Measurements from ENCODE around the gene GREB1.

The GREB1 gene

DNA sequence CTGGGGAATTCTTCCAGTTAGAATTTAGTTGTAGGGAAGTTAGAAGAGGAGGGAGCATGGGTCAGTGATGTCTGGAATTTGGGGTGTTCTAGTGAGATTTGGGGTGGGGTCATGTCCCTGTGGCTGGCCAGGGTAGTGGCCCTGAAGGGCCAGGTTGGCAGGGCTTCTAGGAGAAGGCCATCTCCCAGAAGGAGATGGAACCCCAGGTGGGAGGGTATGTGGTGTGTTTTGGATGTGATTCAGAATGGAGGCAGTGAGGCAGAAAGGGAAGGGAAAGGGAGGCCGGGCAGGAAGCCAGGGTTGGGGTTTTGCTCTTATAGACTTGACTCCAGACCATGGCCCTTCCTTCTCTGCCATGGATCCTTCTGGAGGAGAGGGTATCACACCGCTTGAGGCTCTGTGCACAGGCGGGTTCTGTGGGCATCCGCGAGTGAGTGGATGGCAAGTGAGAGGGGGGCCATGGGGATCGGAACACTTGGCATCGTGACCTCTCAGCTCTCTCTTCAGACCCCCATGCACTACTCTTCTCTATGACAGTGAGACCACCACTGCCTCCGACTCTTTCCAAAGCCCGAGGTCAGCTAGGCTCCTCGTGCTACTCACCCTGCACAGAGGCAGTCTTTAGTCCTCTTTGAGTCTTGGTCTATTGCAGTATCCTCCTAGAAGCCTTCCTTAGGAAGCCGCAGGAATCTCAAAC is 7.3 kb downstream of the GREB1 start:
- H3K27me3 ChIP-seq (ENCODE audit: insufficient read depth, low read length) = no peaks in the 10 kb centered on the region
- H3K23ac ChIP-seq (ENCODE audit: low read length) = no peak overlapping the region
- no peak overlapping the region for H3K18ac ChIP-seq (ENCODE audit: low read length)
- H4K91ac ChIP-seq (ENCODE audit: low read depth, low read length) = no peak overlapping the region
- peaks cover 4 to 11% of the 10 kb centered on the region in 2 experiments for H3K4me1 ChIP-seq (ENCODE audit: control insufficient read depth in 1 of 2, insufficient read depth in 2 of 2, low read length in 2 of 2)
- H3K79me2 ChIP-seq (ENCODE audit: control insufficient read depth, insufficient read depth, low read length, poor library complexity) = no peaks in the 10 kb centered on the region
- H3K9ac ChIP-seq (ENCODE audit: low read length) = no peak overlapping the region
- DNase-seq = no peak
- H3K36me3 ChIP-seq (ENCODE audit: control insufficient read depth in 1 of 2, insufficient read depth in 2 of 2, low read length in 2 of 2) = no peaks in the 10 kb centered on the region
- H3K9me3 ChIP-seq (ENCODE audit: insufficient read depth, low read depth, low read length) = no peaks in the 10 kb centered on the region
- H2AK5ac ChIP-seq (ENCODE audit: low read length) = no peak overlapping the region
- no peak overlapping the region for H2BK12ac ChIP-seq (ENCODE audit: low read length)
- H4K8ac ChIP-seq (ENCODE audit: low read depth, low read length) = no peak overlapping the region
- WGBS (ENCODE audit: extremely low coverage, insufficient coverage, insufficient read length) = no CpG with 5 or more reads among the region's 11 CpGs
- H3K79me1 ChIP-seq (ENCODE audit: low read length) = no peaks in the 10 kb centered on the region
- no peak overlapping the region for H3K4me3 ChIP-seq (ENCODE audit: low read depth, low read length)
- H2AFZ ChIP-seq (ENCODE audit: insufficient read depth, low read length, poor library complexity) = no peak overlapping the region
- H2BK120ac ChIP-seq (ENCODE audit: insufficient read depth, low read length, poor library complexity) = no peak overlapping the region
- H2BK5ac ChIP-seq (ENCODE audit: low read depth, low read length, poor library complexity) = no peak overlapping the region
- H3K4me2 ChIP-seq (ENCODE audit: low read length) = no peak overlapping the region
- H3K27ac ChIP-seq (ENCODE audit: low read depth, low read length) = no peak overlapping the region
- H3K4ac ChIP-seq (ENCODE audit: low read depth, low read length) = no peak overlapping the region
- H3K14ac ChIP-seq (ENCODE audit: low read length) = no peak overlapping the region
- no peak overlapping the region for H4K12ac ChIP-seq (ENCODE audit: low read depth, low read length)

DNA sequence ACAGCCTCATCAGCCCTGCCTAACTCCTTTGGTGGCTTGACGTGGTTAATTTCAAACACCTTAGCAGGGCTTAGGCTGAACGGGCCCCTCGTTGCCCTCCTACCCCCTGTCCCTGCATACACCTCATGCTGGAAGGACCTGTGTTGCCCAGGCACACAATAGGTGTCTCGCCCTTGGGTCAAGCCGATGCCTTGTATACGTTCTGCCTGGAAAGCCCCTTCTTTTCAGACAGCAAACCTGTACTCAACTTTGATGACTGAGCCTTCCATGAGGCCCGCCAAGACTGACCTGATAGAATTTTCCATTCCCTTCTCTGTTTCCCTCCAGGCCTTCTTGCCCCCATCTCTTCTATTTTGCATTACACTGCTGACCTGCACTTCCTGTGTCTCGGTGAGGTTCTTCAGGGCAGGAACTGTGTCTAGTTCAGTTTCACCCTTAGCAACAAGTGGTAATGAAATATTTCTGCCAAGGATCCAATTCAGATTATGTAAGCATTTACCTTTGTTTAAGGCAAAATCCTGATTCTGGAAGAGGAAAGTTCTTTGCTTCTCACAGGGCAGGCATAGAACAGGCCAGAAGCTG is 7.9 kb downstream of the GREB1 start:
- Histone ChIP-seq H2BK120ac (ENCODE audit: insufficient read depth, low read length, poor library complexity) (no peak overlapping the region), H3K4me1 (ENCODE audit: control insufficient read depth in 1 of 2, insufficient read depth in 2 of 2, low read length in 2 of 2) (peaks cover 4 to 11% of the 10 kb centered on the region in 2 experiments), H3K9ac (ENCODE audit: low read length) (no peak overlapping the region), H4K91ac (ENCODE audit: low read depth, low read length) (no peak overlapping the region), H3K14ac (ENCODE audit: low read length) (no peak overlapping the region), H3K23ac (ENCODE audit: low read length) (no peak overlapping the region), H2AFZ (ENCODE audit: insufficient read depth, low read length, poor library complexity) (no peak overlapping the region), H2AK5ac (ENCODE audit: low read length) (peak overlapping the region; percentile 38), H3K18ac (ENCODE audit: low read length) (no peak overlapping the region), H3K4me2 (ENCODE audit: low read length) (no peak overlapping the region), H4K8ac (ENCODE audit: low read depth, low read length) (no peak overlapping the region), H3K4ac (ENCODE audit: low read depth, low read length) (no peak overlapping the region), H3K27me3 (ENCODE audit: insufficient read depth, low read length) (no peaks in the 10 kb centered on the region), H4K12ac (ENCODE audit: low read depth, low read length) (no peak overlapping the region), H2BK5ac (ENCODE audit: low read depth, low read length, poor library complexity) (no peak overlapping the region), H3K27ac (ENCODE audit: low read depth, low read length) (no peak overlapping the region), H3K79me1 (ENCODE audit: low read length) (no peaks in the 10 kb centered on the region), H3K4me3 (ENCODE audit: low read depth, low read length) (no peak overlapping the region), H3K79me2 (ENCODE audit: control insufficient read depth, insufficient read depth, low read length, poor library complexity) (no peaks in the 10 kb centered on the region), H3K36me3 (ENCODE audit: control insufficient read depth in 1 of 2, insufficient read depth in 2 of 2, low read length in 2 of 2) (no peaks in the 10 kb centered on the region), H2BK12ac (ENCODE audit: low read length) (no peak overlapping the region), H3K9me3 (ENCODE audit: insufficient read depth, low read depth, low read length) (no peaks in the 10 kb centered on the region)
- DNase-seq = no peak
- WGBS (ENCODE audit: extremely low coverage, insufficient coverage, insufficient read length) = no CpG with 5 or more reads among the region's 8 CpGs

DNA sequence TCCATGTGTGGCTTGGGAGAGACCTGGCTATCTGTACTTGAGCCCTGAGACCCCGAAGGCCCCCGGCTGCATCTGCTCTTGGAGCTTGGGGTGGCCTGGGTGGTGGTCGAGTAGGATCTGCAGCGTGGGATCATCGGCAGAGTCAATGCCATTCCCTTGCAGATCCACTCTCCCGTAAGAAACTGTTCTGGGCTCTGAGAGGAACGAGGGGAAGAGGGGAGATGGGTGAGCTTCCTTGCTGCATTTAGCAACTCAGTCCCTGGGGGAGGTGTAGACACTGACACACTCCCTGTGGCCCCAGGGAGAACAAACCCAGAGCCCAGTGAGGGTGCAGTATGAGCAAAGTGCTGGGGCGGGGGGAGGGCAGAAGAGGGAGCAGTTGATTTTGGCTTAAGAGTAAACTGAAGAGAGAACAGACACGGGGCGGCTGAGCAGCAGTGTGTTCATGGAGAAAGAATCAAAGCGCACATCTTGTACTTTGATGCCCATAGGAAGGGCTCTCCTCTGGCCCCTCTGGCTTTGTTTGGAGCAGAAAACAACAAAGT is 8.5 kb downstream of the GREB1 start:
- Histone ChIP-seq H3K23ac (ENCODE audit: low read length) (no peak overlapping the region), H2AFZ (ENCODE audit: insufficient read depth, low read length, poor library complexity) (no peak overlapping the region), H2BK120ac (ENCODE audit: insufficient read depth, low read length, poor library complexity) (no peak overlapping the region), H2BK12ac (ENCODE audit: low read length) (no peak overlapping the region), H3K4me1 (ENCODE audit: control insufficient read depth in 1 of 2, insufficient read depth in 2 of 2, low read length in 2 of 2) (peaks cover 4 to 11% of the 10 kb centered on the region in 2 experiments), H3K4ac (ENCODE audit: low read depth, low read length) (no peak overlapping the region), H2AK5ac (ENCODE audit: low read length) (no peak overlapping the region), H4K12ac (ENCODE audit: low read depth, low read length) (no peak overlapping the region), H3K18ac (ENCODE audit: low read length) (no peak overlapping the region), H3K79me1 (ENCODE audit: low read length) (no peaks in the 10 kb centered on the region), H3K27ac (ENCODE audit: low read depth, low read length) (no peak overlapping the region), H3K14ac (ENCODE audit: low read length) (no peak overlapping the region), H4K91ac (ENCODE audit: low read depth, low read length) (no peak overlapping the region), H3K36me3 (ENCODE audit: control insufficient read depth in 1 of 2, insufficient read depth in 2 of 2, low read length in 2 of 2) (no peaks in the 10 kb centered on the region), H3K9ac (ENCODE audit: low read length) (no peak overlapping the region), H3K79me2 (ENCODE audit: control insufficient read depth, insufficient read depth, low read length, poor library complexity) (no peaks in the 10 kb centered on the region), H3K27me3 (ENCODE audit: insufficient read depth, low read length) (no peaks in the 10 kb centered on the region), H3K9me3 (ENCODE audit: insufficient read depth, low read depth, low read length) (no peaks in the 10 kb centered on the region), H3K4me2 (ENCODE audit: low read length) (no peak overlapping the region), H3K4me3 (ENCODE audit: low read depth, low read length) (no peak overlapping the region), H4K8ac (ENCODE audit: low read depth, low read length) (no peak overlapping the region), H2BK5ac (ENCODE audit: low read depth, low read length, poor library complexity) (no peak overlapping the region)
- DNase-seq = no peak
- no CpG with 5 or more reads among the region's 11 CpGs for WGBS (ENCODE audit: extremely low coverage, insufficient coverage, insufficient read length)

DNA sequence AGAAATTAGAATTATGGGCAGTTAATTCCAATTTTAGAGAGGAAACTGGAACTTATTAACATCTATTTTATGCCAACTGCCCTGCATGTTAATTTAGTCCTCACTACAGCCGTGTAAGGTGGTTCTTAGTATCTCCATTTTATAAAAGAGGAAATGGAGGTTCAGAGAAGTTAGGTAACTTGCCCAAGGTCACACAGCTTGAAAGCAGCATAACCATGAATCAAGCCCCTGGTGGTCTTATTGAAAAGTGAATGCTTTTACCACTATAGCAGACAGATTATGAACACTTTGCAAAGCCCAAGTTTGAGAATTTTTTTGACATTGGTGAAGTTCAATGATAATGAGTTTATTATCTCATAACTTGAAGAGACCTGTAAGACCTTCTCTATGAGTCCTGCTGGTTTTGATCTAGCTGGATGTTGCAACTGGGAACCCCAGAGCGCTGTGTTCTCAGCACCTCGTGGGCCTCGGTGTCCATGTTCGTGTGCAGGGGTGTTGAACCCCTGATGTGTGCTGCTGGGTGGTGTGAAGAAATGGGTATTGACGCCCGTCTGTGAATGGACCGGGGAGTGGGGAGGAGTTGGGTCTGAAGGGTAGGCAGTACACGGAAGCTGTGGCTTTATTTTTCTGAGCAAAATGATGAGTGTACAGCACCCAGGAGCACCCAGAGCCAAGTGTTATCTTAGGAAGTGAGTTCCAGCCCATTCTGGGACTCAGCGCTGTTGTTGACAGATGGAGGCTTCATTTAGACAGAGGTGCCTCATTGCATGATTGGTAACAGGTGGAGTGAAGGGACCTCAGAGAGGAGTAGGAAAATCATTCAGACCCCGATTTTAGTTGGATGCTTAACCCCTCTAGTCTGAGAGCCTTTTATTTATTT is 9.7 kb downstream of the GREB1 start:
- H3K27ac ChIP-seq (ENCODE audit: low read depth, low read length) = no peak overlapping the region
- H4K91ac ChIP-seq (ENCODE audit: low read depth, low read length) = no peak overlapping the region
- no peaks in the 10 kb centered on the region for H3K79me2 ChIP-seq (ENCODE audit: control insufficient read depth, insufficient read depth, low read length, poor library complexity)
- DNase-seq = no peak
- H3K27me3 ChIP-seq (ENCODE audit: insufficient read depth, low read length) = no peaks in the 10 kb centered on the region
- no peak overlapping the region for H2BK5ac ChIP-seq (ENCODE audit: low read depth, low read length, poor library complexity)
- no peak overlapping the region for H2AFZ ChIP-seq (ENCODE audit: insufficient read depth, low read length, poor library complexity)
- no peak overlapping the region for H4K8ac ChIP-seq (ENCODE audit: low read depth, low read length)
- no peaks in the 10 kb centered on the region for H3K79me1 ChIP-seq (ENCODE audit: low read length)
- no CpG with 5 or more reads among the region's 11 CpGs for WGBS (ENCODE audit: extremely low coverage, insufficient coverage, insufficient read length)
- H2BK12ac ChIP-seq (ENCODE audit: low read length) = no peak overlapping the region
- no peak overlapping the region for H3K9ac ChIP-seq (ENCODE audit: low read length)
- H3K4me1 ChIP-seq (ENCODE audit: control insufficient read depth in 1 of 2, insufficient read depth in 2 of 2, low read length in 2 of 2) = peaks cover 4 to 11% of the 10 kb centered on the region in 2 experiments
- H2AK5ac ChIP-seq (ENCODE audit: low read length) = no peak overlapping the region
- no peak overlapping the region for H3K4me2 ChIP-seq (ENCODE audit: low read length)
- no peak overlapping the region for H3K4ac ChIP-seq (ENCODE audit: low read depth, low read length)
- H3K4me3 ChIP-seq (ENCODE audit: low read depth, low read length) = no peak overlapping the region
- H2BK120ac ChIP-seq (ENCODE audit: insufficient read depth, low read length, poor library complexity) = no peak overlapping the region
- no peak overlapping the region for H3K23ac ChIP-seq (ENCODE audit: low read length)
- H3K18ac ChIP-seq (ENCODE audit: low read length) = no peak overlapping the region
- no peaks in the 10 kb centered on the region for H3K36me3 ChIP-seq (ENCODE audit: control insufficient read depth in 1 of 2, insufficient read depth in 2 of 2, low read length in 2 of 2)
- H4K12ac ChIP-seq (ENCODE audit: low read depth, low read length) = no peak overlapping the region
- no peak overlapping the region for H3K14ac ChIP-seq (ENCODE audit: low read length)
- H3K9me3 ChIP-seq (ENCODE audit: insufficient read depth, low read depth, low read length) = no peaks in the 10 kb centered on the region

All from trophoblast cell (in vitro differentiated cells and primary cell).